HG03469 (cell line): ENCODE measurements around the gene MAPKAPK3.

Experiments used
- ATAC-seq: cut with Tn5 transposase; IDR thresholded peaks from one replicate; pipeline ENCODE4 v1.9.1; 2021; ENCODE audit warnings: mild to moderate bottlenecking, moderate library complexity, moderate number of reproducible peaks; ENCODE audit not compliant: unreplicated experiment

Gene MAPKAPK3

DNA sequence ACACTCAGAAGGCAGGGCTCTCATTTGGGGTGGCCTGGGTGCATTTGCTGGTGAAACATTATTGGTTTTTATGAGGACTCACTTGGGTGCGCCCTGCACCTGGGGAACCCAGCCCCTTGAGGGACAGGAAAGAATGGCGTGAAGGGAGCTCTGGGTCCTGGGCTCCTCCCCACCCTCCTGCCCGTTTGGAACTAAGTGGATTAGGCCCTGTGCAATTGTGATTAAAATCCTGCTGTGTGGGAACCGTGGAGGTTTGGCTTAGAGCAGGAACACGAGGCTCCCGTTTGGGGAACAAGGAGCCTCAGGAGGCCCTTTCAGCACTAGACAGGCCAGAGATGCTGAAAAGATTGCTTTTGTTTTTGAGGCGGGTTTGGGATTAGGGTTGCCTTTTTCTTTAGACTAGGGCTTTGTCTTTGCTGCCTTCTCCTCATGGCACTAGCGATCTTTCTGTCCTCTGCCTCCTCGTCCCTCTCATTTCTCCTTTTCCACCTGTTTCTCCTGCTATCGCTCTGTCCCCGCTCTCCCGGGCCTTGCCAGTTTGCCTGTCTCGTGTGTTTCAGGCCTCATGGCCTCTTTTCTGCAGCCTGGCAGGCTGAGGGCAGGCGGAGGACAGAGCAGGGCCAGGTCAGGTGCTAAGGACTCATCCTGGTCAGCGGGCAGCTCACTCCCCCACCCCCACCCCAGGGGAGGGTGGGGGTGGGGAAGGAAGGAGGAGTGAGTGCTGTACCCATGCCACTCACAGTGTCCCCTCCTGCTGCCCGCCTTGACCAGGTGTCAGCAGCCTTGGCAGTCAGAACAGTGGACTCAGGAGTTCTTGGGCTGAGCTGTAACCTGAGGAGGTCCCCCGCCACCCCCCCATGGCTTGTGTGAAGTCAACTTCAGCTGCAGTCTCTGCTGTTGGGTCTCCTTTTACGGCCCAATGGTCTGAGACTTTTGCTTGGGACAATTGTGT, 8.6 kb downstream of the MAPKAPK3 start:
- no peak for ATAC-seq

- ATAC-seq: no peak
Observed at GRCh38 chr3:50626401-50626800, 9.4 kb downstream of the MAPKAPK3 start.

- ATAC-seq: no peak
Observed at GRCh38 chr3:50627407-50628051, 10.6 kb downstream of the MAPKAPK3 start.

GRCh38 chr3:50628601-50629000, 11.7 kb downstream of the MAPKAPK3 start:
- no peak for ATAC-seq

GRCh38 chr3:50630394-50630793, 13.4 kb downstream of the MAPKAPK3 start:
- ATAC-seq: no peak

DNA sequence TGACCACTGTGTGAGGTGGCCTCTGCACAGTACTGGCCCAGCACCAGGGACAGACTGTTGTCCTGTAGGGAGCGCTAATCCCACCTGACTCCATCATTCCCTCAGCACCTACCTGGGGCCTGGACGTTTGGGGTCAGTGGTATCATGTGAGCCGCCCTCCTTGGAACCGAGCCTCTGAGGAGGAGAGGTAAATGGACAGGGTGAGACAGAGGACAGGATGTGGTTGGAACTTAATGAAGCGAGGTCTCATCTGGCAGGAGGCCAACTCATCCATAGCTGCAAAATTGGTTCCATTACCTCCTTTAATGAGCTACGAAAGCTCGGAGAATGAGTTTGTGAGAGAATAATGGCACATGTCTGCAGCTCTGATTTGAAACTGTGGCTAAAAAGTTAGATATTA, 13.9 kb downstream of the MAPKAPK3 start:
- no peak for ATAC-seq

DNA sequence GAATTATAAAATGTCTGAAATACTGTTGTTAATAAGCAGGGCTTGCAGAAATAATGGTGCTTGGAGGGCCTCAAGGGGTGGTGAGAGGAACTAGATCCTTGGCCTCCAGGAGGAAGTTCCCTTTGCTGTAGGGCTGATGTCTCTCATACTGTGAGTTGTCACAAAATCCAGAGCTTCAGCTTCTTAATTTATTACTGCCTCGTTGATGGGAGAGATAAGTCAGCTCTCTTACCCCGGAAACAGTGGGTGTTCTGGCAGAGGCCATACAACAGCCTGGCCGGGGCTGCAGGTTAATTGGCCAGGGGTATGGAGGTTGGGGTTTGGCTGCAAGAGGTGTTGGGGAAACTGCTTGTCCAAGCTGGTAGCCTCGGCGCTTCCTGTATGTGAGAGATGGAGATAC, 15.5 kb downstream of the MAPKAPK3 start:
- ATAC-seq: no peak

DNA sequence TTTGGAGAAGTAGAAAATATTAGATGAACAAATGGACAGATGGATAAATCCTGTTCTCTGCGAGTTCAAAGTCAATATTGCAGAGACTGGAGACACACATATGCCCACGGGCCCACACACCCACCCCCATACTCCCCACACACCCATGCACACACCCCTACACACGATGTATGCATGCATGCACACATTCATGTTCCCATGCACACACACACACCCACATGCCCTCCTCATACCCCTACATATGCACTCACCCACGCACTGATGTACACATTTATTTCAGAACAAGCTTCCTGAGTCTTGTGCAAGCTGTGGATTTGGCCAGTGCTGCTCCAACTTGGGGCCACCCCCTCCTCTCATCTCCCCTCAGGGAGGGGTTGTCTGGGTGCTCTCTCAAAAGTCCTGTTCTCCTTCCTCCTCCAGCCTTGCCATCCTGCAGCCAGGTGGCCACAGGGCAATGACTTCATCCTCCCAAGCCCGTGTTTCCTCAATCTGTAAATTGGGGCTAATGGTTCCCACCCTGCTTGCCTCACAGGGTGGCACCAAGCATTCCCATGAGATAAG, 16.4 kb downstream of the MAPKAPK3 start:
- no peak for ATAC-seq

DNA sequence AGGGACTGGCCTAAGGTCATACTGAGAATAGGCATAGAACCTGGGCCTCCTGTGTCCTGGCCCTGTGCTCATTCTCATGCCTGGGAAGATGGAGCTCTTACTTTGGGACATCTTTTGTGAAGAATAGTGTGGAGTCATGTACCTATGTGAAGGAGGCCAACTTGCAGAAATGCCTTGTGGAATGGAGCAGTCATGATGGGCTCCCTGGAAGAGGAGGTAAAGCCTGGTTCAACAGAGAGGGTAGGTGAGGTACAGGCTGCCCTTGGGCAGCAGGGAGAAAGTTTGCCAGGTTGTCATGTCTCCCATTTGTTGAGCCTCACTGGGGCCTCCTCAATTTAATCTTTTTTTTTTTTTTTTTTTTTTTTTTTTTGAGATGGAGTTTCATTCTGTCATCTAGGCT, 18.1 kb downstream of the MAPKAPK3 start:
- no peak for ATAC-seq

- ATAC-seq: no peak
Observed at GRCh38 chr3:50637011-50637410, 20.1 kb downstream of the MAPKAPK3 start.

- no peak for ATAC-seq
Observed at GRCh38 chr3:50637945-50638344, 21.0 kb downstream of the MAPKAPK3 start.

- ATAC-seq: no peak
Observed at GRCh38 chr3:50639055-50639494, 22.1 kb downstream of the MAPKAPK3 start.

DNA sequence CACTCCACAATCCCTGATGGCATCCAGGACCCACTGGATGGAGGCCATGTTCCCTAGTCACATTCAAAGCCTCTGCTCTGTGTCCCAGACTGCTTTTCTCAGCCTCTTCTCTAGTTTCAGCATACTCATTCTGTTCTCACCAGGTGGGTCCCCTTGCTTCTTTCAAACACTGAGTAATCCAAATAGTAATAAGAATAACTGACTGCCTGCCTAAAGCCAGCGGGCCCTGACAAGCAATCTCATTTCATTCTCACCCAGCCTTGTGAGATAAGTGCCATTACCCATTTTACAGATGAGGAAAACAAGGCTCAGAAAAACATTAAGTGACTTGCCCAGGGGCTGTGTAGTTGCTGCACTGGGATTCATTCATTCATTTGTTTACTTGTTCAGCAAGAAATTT, 25.4 kb downstream of the MAPKAPK3 start:
- ATAC-seq: no peak

DNA sequence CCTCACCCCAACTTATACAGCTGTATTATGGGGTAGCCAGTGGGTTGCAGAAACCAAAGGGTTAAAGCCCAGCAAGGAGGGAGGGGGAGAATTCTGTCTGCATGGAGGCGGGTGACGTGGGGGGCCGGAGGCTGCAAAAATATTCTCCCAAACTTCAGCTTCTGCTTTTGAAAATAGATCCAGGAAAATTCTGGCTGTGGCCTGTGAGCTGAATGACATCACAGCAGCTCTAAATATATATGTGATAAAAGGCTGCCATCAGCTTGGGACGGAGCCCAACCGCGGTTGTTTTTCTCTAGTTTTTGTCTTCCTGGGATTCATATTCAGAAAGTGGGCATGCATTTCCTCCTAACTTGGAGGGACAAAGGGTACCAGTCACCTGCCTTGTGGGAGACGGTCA, 27.6 kb downstream of the MAPKAPK3 start:
- ATAC-seq: no peak

DNA sequence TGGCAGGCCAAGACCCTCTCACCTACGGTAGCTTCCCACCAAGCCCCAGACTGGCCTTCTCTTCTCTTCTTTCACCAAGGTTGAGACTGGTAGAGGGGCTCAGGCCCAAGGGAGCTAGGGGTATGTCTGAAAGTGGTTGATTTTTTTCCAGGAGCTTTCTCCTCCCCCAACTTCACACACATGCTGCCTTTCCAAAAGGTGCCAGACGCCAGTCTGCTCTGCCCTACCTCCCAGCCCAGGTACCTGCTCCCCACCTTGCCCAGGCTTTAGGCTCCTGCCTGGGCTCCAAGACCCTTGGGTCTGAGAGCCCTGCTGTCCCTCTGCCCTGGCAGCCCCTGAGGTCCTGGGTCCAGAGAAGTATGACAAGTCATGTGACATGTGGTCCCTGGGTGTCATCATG, 28.4 kb downstream of the MAPKAPK3 start:
- ATAC-seq: no peak

DNA sequence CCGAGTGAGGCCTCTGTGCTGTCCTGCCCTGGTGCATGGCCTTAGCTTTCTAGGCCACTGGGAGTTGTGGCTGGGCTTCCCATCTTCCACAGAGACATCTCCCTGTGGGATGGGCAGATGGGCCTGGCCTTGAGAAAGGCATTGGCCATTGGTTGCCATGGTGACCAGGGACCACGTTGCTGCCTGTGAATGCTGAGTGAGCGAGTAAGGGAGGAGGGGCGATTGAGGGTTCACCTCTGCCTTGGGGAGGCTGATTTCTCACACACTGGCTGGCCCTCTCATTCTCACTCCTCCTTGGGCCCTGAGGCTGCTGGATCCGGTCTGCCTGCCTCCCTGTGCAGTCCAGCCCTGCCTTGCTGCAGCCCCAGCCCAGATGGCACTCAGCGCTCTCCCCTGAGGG, 31.4 kb downstream of the MAPKAPK3 start:
- no peak for ATAC-seq

DNA sequence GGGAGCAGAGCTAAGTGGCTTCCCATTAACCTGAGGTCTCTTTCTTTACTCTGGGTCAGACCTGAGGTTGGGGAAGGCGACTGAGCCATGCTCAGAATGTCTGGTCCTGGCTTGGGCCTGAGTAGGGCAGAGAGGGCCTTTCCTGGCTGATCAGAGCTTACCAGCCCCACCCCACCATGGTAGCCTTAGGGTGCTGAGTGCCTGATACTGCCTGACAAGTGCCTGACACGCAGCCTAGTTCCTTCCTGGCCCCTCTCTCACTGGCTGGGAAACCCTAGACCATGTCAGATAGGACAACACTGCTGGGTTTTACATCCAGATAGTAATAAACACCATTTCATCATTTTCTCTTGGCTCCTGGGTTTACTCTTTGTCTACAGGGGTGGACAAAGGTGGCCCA, 32.0 kb downstream of the MAPKAPK3 start:
- ATAC-seq: no peak

DNA sequence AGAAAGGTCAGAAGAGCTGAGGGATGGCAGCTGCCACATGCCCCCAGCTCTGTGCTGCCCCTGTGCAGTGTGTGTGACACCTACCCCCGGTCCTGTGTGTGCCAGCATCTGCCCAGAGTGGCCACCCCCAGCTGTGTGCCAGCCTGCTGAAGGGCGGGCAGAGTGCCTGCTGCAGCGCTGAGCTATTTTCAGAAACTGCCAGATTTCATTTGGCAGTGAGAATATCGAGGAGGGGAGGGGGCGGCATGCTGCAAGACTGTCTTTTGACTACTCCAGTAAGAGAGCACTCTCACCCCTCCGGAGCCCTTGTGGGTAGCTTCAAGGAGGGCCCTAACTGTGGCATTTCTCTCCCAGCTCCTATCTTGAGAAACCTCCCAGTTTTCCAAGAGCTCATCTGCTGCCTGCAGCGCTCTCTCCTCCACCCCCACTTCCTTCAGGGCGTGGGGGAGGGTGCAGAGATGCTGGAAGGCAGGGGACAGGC, 32.5 kb downstream of the MAPKAPK3 start:
- ATAC-seq: no peak

- no peak for ATAC-seq
Observed at GRCh38 chr3:50650018-50650417, 33.1 kb downstream of the MAPKAPK3 start.

DNA sequence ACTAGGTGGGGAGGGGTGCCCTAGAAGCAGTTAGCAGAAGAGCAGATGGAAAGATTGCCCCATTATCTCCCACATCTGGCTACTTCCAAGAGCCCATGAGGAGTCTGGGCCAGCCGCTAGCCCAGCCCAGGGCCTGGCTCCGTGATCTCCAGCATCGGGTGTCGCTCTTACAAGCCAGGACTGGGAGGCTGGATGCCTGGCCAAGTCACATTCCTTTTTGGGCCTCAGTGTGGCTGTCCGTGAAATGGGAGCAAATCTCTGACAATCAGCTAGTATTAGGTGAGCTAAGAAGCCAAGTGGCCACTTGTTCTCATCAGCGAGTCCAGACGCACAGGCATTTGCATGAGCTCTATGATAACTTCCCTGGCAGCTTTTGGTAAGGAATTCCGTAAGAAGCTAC, 34.5 kb downstream of the MAPKAPK3 start:
- ATAC-seq: no peak

- ATAC-seq: no peak
Observed at GRCh38 chr3:50651920-50652529, 35.1 kb downstream of the MAPKAPK3 start.
